ENCODE results near the gene MBD3. TPM values are rescaled to one million over a fixed set of nuclear protein-coding genes. Genes with fewer than 3 reads are reported as not detected.

MBD3 gene
- total and polyA plus RNA-seq, 2 experiments from 2014 or later, result 24.5 to 153 TPM

GRCh38 chr19:1599460-1599846 lies 6.8 kb upstream of the MBD3 start:
- H3K9me3 ChIP-seq (ENCODE audit: low read depth), result no peaks in the 10 kb centered on the region
- H3K9me2 ChIP-seq (ENCODE audit: insufficient read depth), result no peaks in the 10 kb centered on the region
- H3K27ac ChIP-seq, result no peak overlapping the region
- peaks cover 8% of the 10 kb centered on the region; the same call in 1 of the 2 replicates for H3K4me1 ChIP-seq (ENCODE audit: insufficient read depth)
- no peaks in the 10 kb centered on the region for H3K27me3 ChIP-seq (replicated peaks; ENCODE audit: insufficient read depth)
- WGBS, 2 experiments (ENCODE audit: low coverage in 1 of 2, low lambda C conversion rate in 2 of 2, missing lambda C conversion rate in 2 of 2), result 89 to 90% methylated on average over 14 to 15 of the region's 15 CpGs
- in situ Hi-C loops (cut with MboI), result no loop called here
- no peak overlapping the region for H2AFZ ChIP-seq
- peaks cover 20% of the 10 kb centered on the region; the same call in 1 of the 2 replicates for H3K36me3 ChIP-seq (ENCODE audit: low read depth)
- H4K20me1 ChIP-seq (ENCODE audit: insufficient read depth), result no peaks in the 10 kb centered on the region
- H3K4me3 ChIP-seq, result no peak overlapping the region
- no peak overlapping the region for H3K4me2 ChIP-seq (ENCODE audit: unreplicated experiment)
- peaks cover 11% of the 10 kb centered on the region; the same call in 1 of the 2 replicates for H3F3A ChIP-seq (ENCODE audit: insufficient read depth)
- TF ChIP-seq EZH2 (IDR thresholded peaks at IDR 0.05; ENCODE audit: insufficient read depth, poor library complexity, severe bottlenecking) (no peak), EZH2phosphoT487 (IDR thresholded peaks at IDR 0.05; ENCODE audit: insufficient read depth, low read depth) (no peak)
- no peak overlapping the region for H3K9ac ChIP-seq
- peaks cover 67% of the 10 kb centered on the region for H3K79me2 ChIP-seq (ENCODE audit: insufficient read depth)
- no peak for DNase-seq

- Histone ChIP-seq H3K79me2 (ENCODE audit: insufficient read depth) (peaks cover 62% of the 10 kb centered on the region), H3K9ac (no peak overlapping the region), H3K4me3 (no peak overlapping the region), H3K27ac (no peak overlapping the region), H3K9me2 (ENCODE audit: insufficient read depth) (no peaks in the 10 kb centered on the region), H3K27me3 (replicated peaks; ENCODE audit: insufficient read depth) (no peaks in the 10 kb centered on the region), H4K20me1 (ENCODE audit: insufficient read depth) (no peaks in the 10 kb centered on the region), H2AFZ (no peak overlapping the region), H3K4me2 (ENCODE audit: unreplicated experiment) (no peak overlapping the region), H3K9me3 (ENCODE audit: low read depth) (no peaks in the 10 kb centered on the region), H3F3A (ENCODE audit: insufficient read depth) (peaks cover 15% of the 10 kb centered on the region; the same call in 1 of the 2 replicates), H3K4me1 (ENCODE audit: insufficient read depth) (peaks cover 4% of the 10 kb centered on the region; the same call in 1 of the 2 replicates), H3K36me3 (ENCODE audit: low read depth) (peaks cover 20% of the 10 kb centered on the region; the same call in 1 of the 2 replicates)
- TF ChIP-seq EZH2phosphoT487 (IDR thresholded peaks at IDR 0.05; ENCODE audit: insufficient read depth, low read depth), result no peak
- no peak for TF ChIP-seq EZH2 (IDR thresholded peaks at IDR 0.05; ENCODE audit: insufficient read depth, poor library complexity, severe bottlenecking)
- no peak for DNase-seq
- in situ Hi-C loops (cut with MboI), result no loop called here
- 87 to 93% methylated on average over 19 to 20 of the region's 20 CpGs for WGBS, 2 experiments (ENCODE audit: low coverage in 1 of 2, low lambda C conversion rate in 2 of 2, missing lambda C conversion rate in 2 of 2)
These were observed 6.3 kb upstream of the MBD3 start for GRCh38 chr19:1598777-1599459.

GRCh38 chr19:1593501-1593772 lies 772 bp upstream of the MBD3 start:
- no peaks in the 10 kb centered on the region for H4K20me1 ChIP-seq (ENCODE audit: insufficient read depth)
- no peaks in the 10 kb centered on the region for H3K9me2 ChIP-seq (ENCODE audit: insufficient read depth)
- peak overlapping the region; percentile 89 for H3K9ac ChIP-seq
- H2AFZ ChIP-seq, result peak overlapping the region; percentile 98
- no peak overlapping the region; the same call in 1 of the 2 replicates for H3K27ac ChIP-seq
- TF ChIP-seq EZH2phosphoT487 (IDR thresholded peaks at IDR 0.05; ENCODE audit: insufficient read depth, low read depth), result no peak
- TF ChIP-seq EZH2 (IDR thresholded peaks at IDR 0.05; ENCODE audit: insufficient read depth, poor library complexity, severe bottlenecking), result no peak
- in situ Hi-C loops (cut with MboI), result no loop called here
- peaks cover 46% of the 10 kb centered on the region for H3K79me2 ChIP-seq (ENCODE audit: insufficient read depth)
- DNase-seq, result no peak
- H3K9me3 ChIP-seq (ENCODE audit: low read depth), result no peaks in the 10 kb centered on the region
- H3K4me2 ChIP-seq (ENCODE audit: unreplicated experiment), result peak overlapping the region; percentile 100
- WGBS, 2 experiments (ENCODE audit: low coverage in 1 of 2, low lambda C conversion rate in 2 of 2, missing lambda C conversion rate in 2 of 2), result 1 to 7% methylated on average over 9 to 10 of the region's 10 CpGs
- H3K27me3 ChIP-seq (replicated peaks; ENCODE audit: insufficient read depth), result no peaks in the 10 kb centered on the region
- H3K36me3 ChIP-seq (ENCODE audit: low read depth), result peaks cover 20% of the 10 kb centered on the region; the same call in 1 of the 2 replicates
- H3K4me3 ChIP-seq, result peak overlapping the region; percentile 99
- peaks cover 15% of the 10 kb centered on the region; the same call in 1 of the 2 replicates for H3F3A ChIP-seq (ENCODE audit: insufficient read depth)
- peaks cover 18% of the 10 kb centered on the region for H3K4me1 ChIP-seq (ENCODE audit: insufficient read depth)

- Histone ChIP-seq H3K4me1 (ENCODE audit: insufficient read depth) (peaks cover 18% of the 10 kb centered on the region), H3K36me3 (ENCODE audit: low read depth) (peaks cover 11% of the 10 kb centered on the region; the same call in 1 of the 2 replicates), H3K4me3 (peak overlapping the region; percentile 99), H3K9me2 (ENCODE audit: insufficient read depth) (no peaks in the 10 kb centered on the region), H3K27ac (peak overlapping the region; percentile 90), H4K20me1 (ENCODE audit: insufficient read depth) (no peaks in the 10 kb centered on the region), H3K79me2 (ENCODE audit: insufficient read depth) (peaks cover 50% of the 10 kb centered on the region), H2AFZ (peak overlapping the region; percentile 70; the same call in 1 of the 2 replicates), H3K9me3 (ENCODE audit: low read depth) (no peaks in the 10 kb centered on the region), H3K27me3 (replicated peaks; ENCODE audit: insufficient read depth) (no peaks in the 10 kb centered on the region), H3F3A (ENCODE audit: insufficient read depth) (peaks cover 15% of the 10 kb centered on the region; the same call in 1 of the 2 replicates), H3K4me2 (ENCODE audit: unreplicated experiment) (peak overlapping the region; percentile 79), H3K9ac (peak overlapping the region; percentile 99)
- DNase-seq, result peak; percentile 96
- TF ChIP-seq EZH2 (IDR thresholded peaks at IDR 0.05; ENCODE audit: insufficient read depth, poor library complexity, severe bottlenecking), result no peak
- in situ Hi-C loops (cut with MboI), result no loop called here
- 1% methylated on average over 46 to 49 of the region's 94 CpGs for WGBS, 2 experiments (ENCODE audit: low coverage in 1 of 2, low lambda C conversion rate in 2 of 2, missing lambda C conversion rate in 2 of 2)
These were observed 476 bp downstream of the MBD3 start for GRCh38 chr19:1592024-1592754.

Measured in GM23248 (cell line).